BLaER1 (cell line): ENCODE results near the gene NAXD.

Experiments
- H3K27ac ChIP-seq: shearing (Covaris generic); formaldehyde crosslinking; 2 replicates; pipeline ENCODE4 v1.8.1; 2022
- H3K27me3 ChIP-seq: shearing (Covaris generic); formaldehyde crosslinking; 2 replicates; pipeline ENCODE4 v1.8.1; 2022
- H3K36me3 ChIP-seq: shearing (Covaris generic); formaldehyde crosslinking; 2 replicates; pipeline ENCODE4 v1.8.1; 2022
- H3K4me1 ChIP-seq: shearing (Covaris generic); formaldehyde crosslinking; 2 replicates; pipeline ENCODE4 v1.8.1; 2022
- H3K4me2 ChIP-seq: shearing (Covaris generic); formaldehyde crosslinking; 2 replicates; pipeline ENCODE4 v1.8.1; 2022
- H3K4me3 ChIP-seq: shearing (Covaris generic); formaldehyde crosslinking; 2 replicates; pipeline ENCODE4 v1.8.1; 2022
- H3K9ac ChIP-seq: shearing (Covaris generic); formaldehyde crosslinking; 2 replicates; pipeline ENCODE4 v1.8.1; 2022
- H3K9me3 ChIP-seq: shearing (Covaris generic); formaldehyde crosslinking; 2 replicates; pipeline ENCODE4 v1.8.1; 2022
- H4K20me1 ChIP-seq: shearing (Covaris generic); formaldehyde crosslinking; 2 replicates; pipeline ENCODE4 v1.8.1; 2022
- Cebpa-rat ChIP-seq: shearing (Covaris generic); IDR thresholded peaks from 2 replicates; pipeline ENCODE4 v1.8.1; 2022

NAXD gene

GRCh38 chr13:110636053-110636475 lies 20.7 kb downstream of the NAXD start:
- peaks cover 80% of the 10 kb centered on the region for H3K36me3 ChIP-seq
- no peaks in the 10 kb centered on the region for H3K9me3 ChIP-seq
- no peak overlapping the region for H3K4me2 ChIP-seq
- peaks cover 13% of the 10 kb centered on the region for H3K4me1 ChIP-seq
- H3K27me3 ChIP-seq: no peaks in the 10 kb centered on the region
- no peak overlapping the region for H3K9ac ChIP-seq
- H3K4me3 ChIP-seq: no peak overlapping the region
- TF ChIP-seq Cebpa-rat: no peak
- H4K20me1 ChIP-seq: peaks cover 84% of the 10 kb centered on the region
- no peak overlapping the region for H3K27ac ChIP-seq

GRCh38 chr13:110636701-110637201 lies 21.4 kb downstream of the NAXD start:
- Histone ChIP-seq H3K9me3 (no peaks in the 10 kb centered on the region), H3K9ac (no peak overlapping the region), H3K36me3 (peaks cover 80% of the 10 kb centered on the region), H4K20me1 (peaks cover 80% of the 10 kb centered on the region), H3K4me3 (no peak overlapping the region), H3K4me2 (no peak overlapping the region), H3K27me3 (no peaks in the 10 kb centered on the region), H3K4me1 (peaks cover 14% of the 10 kb centered on the region), H3K27ac (no peak overlapping the region)
- TF ChIP-seq Cebpa-rat: no peak

DNA sequence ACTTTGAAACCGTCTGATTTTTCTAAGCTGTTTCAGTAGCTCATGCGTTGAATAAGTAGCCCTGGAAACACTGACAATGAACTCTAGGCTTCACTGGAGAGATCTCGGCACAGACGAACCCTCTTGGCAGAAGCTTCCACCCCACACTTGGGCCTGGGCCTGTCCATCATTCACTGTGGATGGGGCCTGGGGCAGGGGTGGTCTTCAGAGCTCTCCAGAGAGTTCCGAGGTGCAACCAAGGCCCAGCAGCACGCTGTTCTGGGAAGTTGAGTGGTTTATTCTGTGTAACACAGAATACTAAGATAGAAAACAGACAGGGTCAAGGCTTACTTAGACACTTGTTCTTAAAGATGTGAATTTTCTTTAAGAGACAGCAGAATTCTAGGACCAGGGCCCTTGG lies 21.9 kb downstream of the NAXD start:
- Histone ChIP-seq H3K4me3 (no peak overlapping the region), H3K36me3 (peaks cover 85% of the 10 kb centered on the region)

DNA sequence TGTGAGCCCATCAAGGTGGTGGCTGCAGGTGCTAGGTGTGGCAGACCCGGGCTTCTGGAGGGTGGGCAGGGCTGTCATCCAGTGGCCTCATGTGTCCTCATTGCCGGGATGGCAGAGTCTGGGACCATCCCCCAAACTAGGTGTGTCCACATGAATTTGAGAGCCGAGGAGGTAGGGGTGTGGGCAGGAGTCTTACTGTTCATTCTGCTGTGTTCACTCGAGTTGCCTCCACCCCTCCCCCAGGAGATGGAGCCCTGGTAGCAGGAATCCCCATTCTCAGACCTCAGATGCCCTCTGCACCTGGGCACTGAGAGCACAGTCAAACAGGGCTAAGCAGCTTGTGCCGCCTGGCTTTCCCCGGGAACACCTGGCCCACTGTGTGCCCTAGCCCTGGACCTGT lies 22.4 kb downstream of the NAXD start:
- TF ChIP-seq Cebpa-rat: no peak
- Histone ChIP-seq H3K9ac (no peak overlapping the region), H3K4me3 (no peak overlapping the region), H3K4me2 (no peak overlapping the region), H3K27ac (no peak overlapping the region), H4K20me1 (peaks cover 78% of the 10 kb centered on the region), H3K4me1 (peaks cover 14% of the 10 kb centered on the region), H3K9me3 (no peaks in the 10 kb centered on the region), H3K36me3 (peaks cover 90% of the 10 kb centered on the region), H3K27me3 (no peaks in the 10 kb centered on the region)

More for the DNA sequence above, 21.9 kb downstream of the NAXD start:
- H3K27me3 ChIP-seq: no peaks in the 10 kb centered on the region
- no peak overlapping the region for H3K4me2 ChIP-seq
- no peak overlapping the region for H3K27ac ChIP-seq
- H4K20me1 ChIP-seq: peaks cover 78% of the 10 kb centered on the region
- no peaks in the 10 kb centered on the region for H3K9me3 ChIP-seq
- no peak overlapping the region for H3K9ac ChIP-seq
- peaks cover 14% of the 10 kb centered on the region for H3K4me1 ChIP-seq
- no peak for TF ChIP-seq Cebpa-rat

- H3K9me3 ChIP-seq: no peaks in the 10 kb centered on the region
- no peak overlapping the region for H3K4me3 ChIP-seq
- H3K4me2 ChIP-seq: no peak overlapping the region
- no peak overlapping the region for H3K9ac ChIP-seq
- no peak for TF ChIP-seq Cebpa-rat
- H3K27ac ChIP-seq: no peak overlapping the region
- H4K20me1 ChIP-seq: peaks cover 78% of the 10 kb centered on the region
- peaks cover 95% of the 10 kb centered on the region for H3K36me3 ChIP-seq
- peaks cover 14% of the 10 kb centered on the region for H3K4me1 ChIP-seq
- no peaks in the 10 kb centered on the region for H3K27me3 ChIP-seq
Observed at GRCh38 chr13:110638257-110638656, 22.9 kb downstream of the NAXD start.

GRCh38 chr13:110638814-110639806 lies 23.8 kb downstream of the NAXD start:
- H3K9me3 ChIP-seq: no peaks in the 10 kb centered on the region
- H3K4me3 ChIP-seq: no peak overlapping the region
- peaks cover 99% of the 10 kb centered on the region for H3K36me3 ChIP-seq
- no peaks in the 10 kb centered on the region for H3K27me3 ChIP-seq
- H3K9ac ChIP-seq: no peak overlapping the region
- TF ChIP-seq Cebpa-rat: no peak
- peaks cover 14% of the 10 kb centered on the region for H3K4me1 ChIP-seq
- peaks cover 71% of the 10 kb centered on the region for H4K20me1 ChIP-seq
- no peak overlapping the region for H3K4me2 ChIP-seq
- H3K27ac ChIP-seq: no peak overlapping the region

- Histone ChIP-seq H3K27me3 (no peaks in the 10 kb centered on the region), H3K4me1 (peaks cover 20% of the 10 kb centered on the region), H3K36me3 (peaks cover 98% of the 10 kb centered on the region), H3K4me2 (peak overlapping the region; percentile 19; the same call in 1 of the 2 replicates), H4K20me1 (peaks cover 70% of the 10 kb centered on the region), H3K4me3 (no peak overlapping the region), H3K27ac (peak overlapping the region; percentile 40; the same call in 1 of the 2 replicates), H3K9me3 (no peaks in the 10 kb centered on the region), H3K9ac (no peak overlapping the region)
- no peak for TF ChIP-seq Cebpa-rat
Observed at GRCh38 chr13:110639935-110640334, 24.6 kb downstream of the NAXD start.

GRCh38 chr13:110640591-110641029 lies 25.3 kb downstream of the NAXD start:
- Histone ChIP-seq H3K9ac (no peak overlapping the region), H3K9me3 (no peaks in the 10 kb centered on the region), H3K27ac (peak overlapping the region; percentile 40)

DNA sequence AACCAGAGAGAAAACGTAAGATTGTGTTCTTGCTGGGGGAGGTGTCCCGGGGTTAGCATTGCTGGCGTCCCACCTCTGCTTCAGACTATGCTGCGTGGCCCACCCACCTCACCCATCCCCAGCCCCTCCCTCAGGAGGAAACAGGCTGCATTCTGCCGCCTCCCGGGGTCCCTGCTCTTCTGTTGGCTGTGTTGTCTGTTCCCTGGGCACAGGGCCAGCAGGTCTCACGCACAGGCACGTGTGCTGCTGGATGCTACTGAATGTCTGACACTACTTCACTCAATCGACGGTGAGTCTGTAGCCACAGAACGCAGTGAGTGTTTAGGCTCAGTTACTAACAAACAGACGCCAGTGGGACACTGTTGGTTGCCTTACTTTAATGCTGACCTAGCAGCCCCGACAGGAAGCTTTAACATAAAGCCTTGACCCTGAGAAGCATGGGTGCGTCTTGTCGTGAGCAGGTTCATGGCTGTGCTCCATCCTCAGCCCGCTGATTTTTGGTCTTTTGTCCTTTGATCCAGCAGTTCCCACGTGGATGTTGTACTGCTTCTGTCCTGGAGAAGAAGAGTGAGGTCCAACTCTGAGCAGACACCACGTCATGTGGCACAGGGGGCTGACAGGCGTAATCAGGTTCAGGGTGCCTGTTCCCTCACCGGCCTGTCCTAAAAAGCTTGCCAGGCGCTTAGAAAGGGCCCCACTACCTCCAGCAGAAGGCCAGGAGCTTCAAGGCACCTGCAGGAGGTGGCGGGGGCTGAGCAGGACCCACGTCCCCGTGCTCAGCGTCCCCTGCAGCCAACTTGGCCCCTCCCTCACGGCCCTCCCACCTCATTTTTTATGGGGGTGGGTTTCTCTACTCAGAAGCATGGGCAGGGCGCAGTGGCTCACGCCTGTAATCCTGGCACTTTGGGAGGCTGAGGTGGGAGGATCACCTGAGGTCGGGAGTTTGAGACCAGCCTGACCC lies 26.0 kb downstream of the NAXD start:
- Histone ChIP-seq H3K4me2 (no peak overlapping the region), H3K36me3 (peaks cover 98% of the 10 kb centered on the region), H3K27me3 (no peaks in the 10 kb centered on the region), H3K4me3 (no peak overlapping the region), H3K9me3 (no peaks in the 10 kb centered on the region), H3K4me1 (peaks cover 34% of the 10 kb centered on the region), H4K20me1 (peaks cover 70% of the 10 kb centered on the region), H3K9ac (no peak overlapping the region), H3K27ac (no peak overlapping the region)
- TF ChIP-seq Cebpa-rat: no peak

More at GRCh38 chr13:110640591-110641029, 25.3 kb downstream of the NAXD start:
- Histone ChIP-seq H3K36me3 (peaks cover 98% of the 10 kb centered on the region), H4K20me1 (peaks cover 70% of the 10 kb centered on the region), H3K27me3 (no peaks in the 10 kb centered on the region), H3K4me1 (peaks cover 27% of the 10 kb centered on the region), H3K4me3 (no peak overlapping the region), H3K4me2 (peak overlapping the region; percentile 19; the same call in 1 of the 2 replicates)
- TF ChIP-seq Cebpa-rat: no peak
